SU-DHL-6 (cell line): ENCODE data around the gene PCK2.

ENCODE experiments used
- H2AFZ ChIP-seq: fragments of 200-600 bp; sonication (generic); 2 replicates; pipeline ENCODE4 v1.6.1; 2014; ENCODE audit warnings: low read depth, mild to moderate bottlenecking, moderate library complexity, mixed read lengths, antibody characterized with exemption, low read length; ENCODE audit not compliant: severe bottlenecking
- H3F3A ChIP-seq: fragments of 200-600 bp; shearing (Covaris generic); 2 replicates; pipeline ENCODE4 v1.6.0; 2016; ENCODE audit warnings: antibody characterized with exemption, mild to moderate bottlenecking; ENCODE audit not compliant: insufficient read depth
- H3K27ac ChIP-seq: fragments of 200-600 bp; sonication (generic); 2 replicates; pipeline ENCODE4 v1.5.1; 2016; ENCODE audit warnings: low read depth, mild to moderate bottlenecking, low read length, moderate library complexity, mixed read lengths
- H3K27me3 ChIP-seq: fragments of 200-600 bp; sonication (generic), shearing (Covaris generic); 2 replicates; pipeline ENCODE4 v1.6.0; 2014; ENCODE audit warnings: mild to moderate bottlenecking, low read length
- H3K36me3 ChIP-seq: fragments of 200-600 bp; sonication (generic); 2 replicates; pipeline ENCODE4 v1.6.1; 2014; ENCODE audit warnings: mild to moderate bottlenecking, low read length, mixed read lengths
- H3K4me2 ChIP-seq: fragments of 300-600, 200-600 bp; shearing (Covaris generic), sonication (generic); 2 replicates; pipeline ENCODE4 v1.6.0; 2014; ENCODE audit warnings: low read length, low read depth, mild to moderate bottlenecking; ENCODE audit not compliant: poor library complexity, severe bottlenecking
- H3K4me3 ChIP-seq: fragments of 200-600 bp; sonication (generic); 2 replicates; pipeline ENCODE4 v1.5.1; 2014; ENCODE audit warnings: antibody characterized with exemption, low read length, mild to moderate bottlenecking, mixed read lengths; ENCODE audit not compliant: insufficient read depth, poor library complexity, severe bottlenecking
- H3K79me2 ChIP-seq: fragments of 200-600 bp; sonication (generic); 2 replicates; pipeline ENCODE4 v1.6.1; 2014; ENCODE audit warnings: mild to moderate bottlenecking, low read length, moderate library complexity; ENCODE audit not compliant: insufficient read depth
- H3K9ac ChIP-seq: fragments of 200-600 bp; sonication (generic); 2 replicates; pipeline ENCODE4 v1.7.0; 2014; ENCODE audit warnings: mild to moderate bottlenecking, low read length
- H3K9me2 ChIP-seq: fragments of 200-600 bp; sonication (generic); replicated peaks from 2 replicates; pipeline ENCODE4 v1.6.1; 2014; ENCODE audit warnings: low read length; ENCODE audit not compliant: insufficient read depth
- H3K9me3 ChIP-seq: fragments of 200-600 bp; sonication (generic); 2 replicates; pipeline ENCODE4 v1.6.1; 2014; ENCODE audit warnings: low read length, mixed read lengths; ENCODE audit not compliant: insufficient read depth
- H4K20me1 ChIP-seq: fragments of 200-600 bp; sonication (generic); 2 replicates; pipeline ENCODE4 v1.6.1; 2014; ENCODE audit warnings: low read depth, mild to moderate bottlenecking, antibody characterized with exemption, low read length, moderate library complexity, mixed read lengths
- CTCF ChIP-seq: fragments of 200-600 bp; sonication (generic); IDR thresholded peaks from one replicate; pipeline ENCODE4 v1.5.1; 2017; ENCODE audit warnings: antibody characterized with exemption, mild to moderate bottlenecking, low read length, moderate library complexity; ENCODE audit not compliant: insufficient read depth, poor library complexity, severe bottlenecking
- EZH2phosphoT487 ChIP-seq: fragments of 200-600 bp; sonication (generic), shearing (Covaris generic); conservative IDR thresholded peaks from 2 replicates; pipeline ENCODE4 v1.6.1; 2018; ENCODE audit warnings: mild to moderate bottlenecking, antibody characterized with exemption, low read length, moderate library complexity, mixed read lengths

PCK2 gene

GRCh38 chr14:24072881-24073877 lies 20.9 kb upstream of the PCK2 start:
- Histone ChIP-seq H3K27me3 (no peaks in the 10 kb centered on the region), H3K9me3 (no peaks in the 10 kb centered on the region), H3K36me3 (no peaks in the 10 kb centered on the region), H2AFZ (no peak overlapping the region), H3K79me2 (no peaks in the 10 kb centered on the region), H4K20me1 (no peaks in the 10 kb centered on the region), H3K4me3 (no peak overlapping the region), H3K9ac (no peak overlapping the region), H3K27ac (no peak overlapping the region), H3K9me2 (no peaks in the 10 kb centered on the region), H3K4me2 (no peak overlapping the region), H3F3A (no peaks in the 10 kb centered on the region)
- TF ChIP-seq EZH2phosphoT487 (no peak), CTCF (no peak)

- Histone ChIP-seq H3K27ac (no peak overlapping the region), H3K27me3 (no peaks in the 10 kb centered on the region), H4K20me1 (no peaks in the 10 kb centered on the region), H3K9ac (no peak overlapping the region), H3F3A (no peaks in the 10 kb centered on the region), H3K79me2 (no peaks in the 10 kb centered on the region), H3K4me3 (no peak overlapping the region), H3K4me2 (no peak overlapping the region), H3K9me3 (no peaks in the 10 kb centered on the region), H3K36me3 (no peaks in the 10 kb centered on the region), H2AFZ (no peak overlapping the region), H3K9me2 (no peaks in the 10 kb centered on the region)
- TF ChIP-seq EZH2phosphoT487 (no peak), CTCF (no peak)
Measured at GRCh38 chr14:24074625-24075484, 19.3 kb upstream of the PCK2 start.

GRCh38 chr14:24075485-24076301 lies 18.4 kb upstream of the PCK2 start:
- no peaks in the 10 kb centered on the region for H3K27me3 ChIP-seq
- no peak overlapping the region for H3K9ac ChIP-seq
- no peak overlapping the region for H3K27ac ChIP-seq
- H3K36me3 ChIP-seq, result no peaks in the 10 kb centered on the region
- H3K9me3 ChIP-seq, result no peaks in the 10 kb centered on the region
- no peaks in the 10 kb centered on the region for H4K20me1 ChIP-seq
- H3K4me2 ChIP-seq, result no peak overlapping the region
- no peaks in the 10 kb centered on the region for H3K79me2 ChIP-seq
- H3K9me2 ChIP-seq, result no peaks in the 10 kb centered on the region
- H3K4me3 ChIP-seq, result no peak overlapping the region
- TF ChIP-seq CTCF, result no peak
- no peak for TF ChIP-seq EZH2phosphoT487
- H2AFZ ChIP-seq, result no peak overlapping the region
- no peaks in the 10 kb centered on the region for H3F3A ChIP-seq
